ENCODE results near the gene TBCK.

DNA sequence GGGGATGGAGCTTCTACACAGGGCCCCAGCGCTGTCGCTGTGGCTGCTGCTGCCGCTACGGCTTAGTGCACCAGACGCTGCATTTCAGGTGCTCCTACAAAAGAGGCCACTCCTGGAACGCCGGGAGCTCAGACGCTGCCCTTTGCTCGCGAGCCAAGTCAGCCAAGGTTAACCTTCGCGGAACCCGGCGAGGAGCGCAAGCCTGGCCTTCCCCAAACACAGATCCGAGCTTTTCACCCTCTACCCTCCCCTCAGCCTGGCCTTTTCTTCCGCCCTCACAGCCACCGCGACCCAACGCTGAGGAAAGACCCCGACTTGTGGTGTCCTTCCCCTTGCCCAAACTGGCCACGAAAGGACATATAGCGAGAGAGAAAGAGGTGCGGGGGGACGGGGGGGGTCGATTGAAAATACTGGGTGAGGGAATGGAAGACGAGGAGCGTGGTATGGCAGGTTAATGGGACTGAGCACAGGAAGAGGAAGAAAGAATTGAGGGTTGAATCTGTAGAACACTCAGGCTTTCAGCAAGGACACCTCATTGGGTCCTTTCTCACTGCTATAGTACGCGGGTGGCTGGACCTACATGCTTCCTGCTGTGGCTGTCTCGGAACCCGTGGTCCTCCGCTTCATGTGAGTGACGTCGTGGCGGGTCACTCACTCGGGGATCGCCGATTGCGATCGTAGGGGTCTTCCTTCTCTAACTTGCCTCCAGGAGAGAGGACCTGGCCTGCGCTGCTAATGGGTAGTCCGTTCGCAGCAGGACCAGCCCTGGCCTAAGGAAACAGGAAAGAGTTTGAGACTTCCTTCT, at the start of gene TBCK, which contains the start of gene AIMP1:
- TF ChIP-seq, protein P1, sequence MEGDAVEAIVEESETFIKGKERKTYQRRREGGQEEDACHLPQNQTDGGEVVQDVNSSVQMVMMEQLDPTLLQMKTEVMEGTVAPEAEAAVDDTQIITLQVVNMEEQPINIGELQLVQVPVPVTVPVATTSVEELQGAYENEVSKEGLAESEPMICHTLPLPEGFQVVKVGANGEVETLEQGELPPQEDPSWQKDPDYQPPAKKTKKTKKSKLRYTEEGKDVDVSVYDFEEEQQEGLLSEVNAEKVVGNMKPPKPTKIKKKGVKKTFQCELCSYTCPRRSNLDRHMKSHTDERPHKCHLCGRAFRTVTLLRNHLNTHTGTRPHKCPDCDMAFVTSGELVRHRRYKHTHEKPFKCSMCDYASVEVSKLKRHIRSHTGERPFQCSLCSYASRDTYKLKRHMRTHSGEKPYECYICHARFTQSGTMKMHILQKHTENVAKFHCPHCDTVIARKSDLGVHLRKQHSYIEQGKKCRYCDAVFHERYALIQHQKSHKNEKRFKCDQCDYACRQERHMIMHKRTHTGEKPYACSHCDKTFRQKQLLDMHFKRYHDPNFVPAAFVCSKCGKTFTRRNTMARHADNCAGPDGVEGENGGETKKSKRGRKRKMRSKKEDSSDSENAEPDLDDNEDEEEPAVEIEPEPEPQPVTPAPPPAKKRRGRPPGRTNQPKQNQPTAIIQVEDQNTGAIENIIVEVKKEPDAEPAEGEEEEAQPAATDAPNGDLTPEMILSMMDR (IDR thresholded peaks at IDR 0.05), result no peak
- peak; percentile 13 to 67 for TF ChIP-seq POLR2A (IDR thresholded peaks at IDR 0.05)
